ENCODE data around the gene TMOD2. TPM values are rescaled to one million over a fixed set of nuclear protein-coding genes. Genes with fewer than 3 reads are reported as not detected.

The TMOD2 gene
- 1 to 10 TPM; 3.7 to 3.9 (median 3.8) TPM for total RNA-seq

DNA sequence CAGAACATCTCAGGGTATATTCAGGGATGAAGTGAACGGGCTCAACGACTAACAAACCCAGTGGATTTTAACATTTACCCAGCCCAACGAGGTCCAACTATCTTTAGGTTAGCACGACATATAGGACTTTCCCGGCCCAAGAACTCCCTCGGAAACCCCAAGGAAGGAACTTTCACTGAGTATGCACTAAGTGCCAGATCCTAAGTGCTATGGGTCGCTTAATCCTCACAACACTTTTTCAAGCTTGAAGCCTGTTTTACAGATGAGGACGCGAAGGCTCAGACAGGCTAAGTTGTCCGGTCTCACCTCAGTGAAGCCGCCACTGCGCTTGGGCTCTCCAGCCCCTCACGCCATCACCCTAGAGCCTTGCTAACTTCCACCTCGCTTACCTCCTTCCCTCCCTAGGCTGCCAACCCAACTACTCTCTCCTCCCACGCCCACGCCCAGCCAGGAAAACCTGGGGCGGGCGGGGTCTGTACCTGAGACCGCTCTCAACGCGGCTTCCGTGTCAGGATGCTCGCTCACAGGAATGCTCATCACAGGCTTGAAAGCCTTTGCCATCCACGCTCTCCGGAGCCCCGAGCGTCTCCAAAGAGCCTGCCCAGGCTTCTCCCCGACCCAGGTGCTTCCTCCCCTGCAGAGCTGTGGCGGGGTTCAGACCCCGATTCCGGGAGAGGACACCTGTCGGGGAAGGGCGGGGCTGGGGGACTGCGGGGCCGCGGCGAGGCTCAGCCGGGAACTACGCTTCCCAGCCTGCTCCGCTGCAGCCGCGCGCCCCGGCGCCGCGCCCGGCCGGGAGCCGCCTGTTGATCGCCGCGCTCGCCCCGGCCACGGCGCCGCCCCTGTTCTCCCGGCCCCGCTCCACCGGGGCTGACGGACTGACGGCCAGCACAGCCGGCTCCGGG, at the start of gene TMOD2:
TSS of gene TMOD2 (plus strand) at position 806 of the 905 bp plus-strand sequence. CDS start 14,845 bp downstream, outside the sequence.
- H3K9me3 Mint-ChIP-seq, result no peaks in the 10 kb centered on the region
- ATAC-seq (peak; percentile 94 to 95), DNase-seq (peak; percentile 38)
- peaks cover 27% of the 10 kb centered on the region for H3K4me1 Mint-ChIP-seq (ENCODE audit: low read depth)
- peak within 1 kb of the TSS; percentile 87 for H3K4me3 Mint-ChIP-seq
- H3K27me3 Mint-ChIP-seq (ENCODE audit: low read depth), result peaks cover 3% of the 10 kb centered on the region
- peaks cover 2% of the 10 kb centered on the region for H3K36me3 Mint-ChIP-seq (ENCODE audit: insufficient read depth)

GRCh38 chr15:51702710-51703109, 48.7 kb upstream of the TMOD2 start:
- no peak overlapping the region for H3K4me3 Mint-ChIP-seq
- ATAC-seq (no peak), DNase-seq (no peak)
- no peaks in the 10 kb centered on the region for H3K4me1 Mint-ChIP-seq (ENCODE audit: low read depth)
- peaks cover 24% of the 10 kb centered on the region for H3K27me3 Mint-ChIP-seq (ENCODE audit: low read depth)
- no peaks in the 10 kb centered on the region for H3K36me3 Mint-ChIP-seq (ENCODE audit: insufficient read depth)
- H3K9me3 Mint-ChIP-seq, result no peaks in the 10 kb centered on the region

DNA sequence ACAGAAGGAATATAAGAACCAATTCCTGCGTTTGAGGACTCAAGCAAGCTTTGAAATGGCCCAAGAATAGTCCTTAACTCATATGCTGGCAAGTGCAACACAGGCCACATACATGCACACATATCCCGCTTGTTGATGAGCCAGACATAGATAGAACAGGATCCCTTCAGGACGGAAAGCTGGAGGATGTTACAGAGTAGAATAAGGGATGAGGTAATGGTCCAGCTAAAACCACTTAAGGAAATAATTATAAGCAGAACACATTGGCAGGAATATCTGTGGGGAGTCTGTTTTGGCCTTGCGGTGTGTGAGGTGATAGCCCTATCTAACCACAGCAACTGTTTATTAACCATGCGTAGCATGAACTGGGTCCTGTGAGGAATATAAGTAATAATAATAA, 45.1 kb upstream of the TMOD2 start:
- H3K9me3 Mint-ChIP-seq, result no peaks in the 10 kb centered on the region
- H3K36me3 Mint-ChIP-seq (ENCODE audit: insufficient read depth), result no peaks in the 10 kb centered on the region
- no peaks in the 10 kb centered on the region for H3K4me1 Mint-ChIP-seq (ENCODE audit: low read depth)
- ATAC-seq, result no peak
- H3K27me3 Mint-ChIP-seq (ENCODE audit: low read depth), result peaks cover 7% of the 10 kb centered on the region
- DNase-seq, result no peak
- H3K4me3 Mint-ChIP-seq, result no peak overlapping the region

DNA sequence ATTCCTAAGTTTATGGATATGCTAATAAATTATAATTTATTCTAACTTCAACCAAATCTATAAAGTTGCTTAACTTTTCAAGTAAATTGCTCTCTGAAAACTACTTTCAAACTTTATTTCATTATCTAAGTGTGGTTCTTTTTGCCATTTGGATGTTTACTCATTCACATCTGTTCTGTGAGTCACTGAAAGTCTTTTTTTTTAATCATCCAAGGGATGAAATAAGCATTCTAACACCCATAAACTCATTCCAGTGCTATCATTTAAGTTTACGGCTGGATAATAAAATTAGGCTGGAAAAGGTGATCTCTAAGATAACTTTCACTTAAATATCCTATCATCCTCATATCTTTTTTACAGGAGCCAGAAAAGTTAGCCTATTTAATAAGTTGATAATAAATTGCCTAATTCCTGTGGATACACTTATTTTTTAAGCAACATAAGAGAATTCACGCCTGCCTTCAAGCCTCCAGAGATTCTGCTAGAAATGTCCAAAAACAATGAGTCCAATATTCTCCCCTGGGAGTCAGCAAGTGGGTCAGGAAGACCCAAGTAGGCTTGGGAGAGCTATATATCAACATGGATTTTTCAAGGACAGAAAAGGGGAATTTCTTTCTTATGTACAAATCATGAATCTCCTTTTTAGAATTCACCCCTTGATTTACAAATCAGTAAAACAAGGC, 44.3 kb upstream of the TMOD2 start:
- Mint-ChIP-seq H3K4me1 (ENCODE audit: low read depth) (no peaks in the 10 kb centered on the region), H3K9me3 (no peaks in the 10 kb centered on the region), H3K36me3 (ENCODE audit: insufficient read depth) (no peaks in the 10 kb centered on the region), H3K27me3 (ENCODE audit: low read depth) (peaks cover 7% of the 10 kb centered on the region), H3K4me3 (no peak overlapping the region)
- no peak for DNase-seq
- ATAC-seq, result no peak

- ATAC-seq (no peak), DNase-seq (no peak)
- H3K9me3 Mint-ChIP-seq, result no peaks in the 10 kb centered on the region
- no peaks in the 10 kb centered on the region for H3K4me1 Mint-ChIP-seq (ENCODE audit: low read depth)
- no peak overlapping the region for H3K4me3 Mint-ChIP-seq
- peaks cover 7% of the 10 kb centered on the region for H3K27me3 Mint-ChIP-seq (ENCODE audit: low read depth)
- H3K36me3 Mint-ChIP-seq (ENCODE audit: insufficient read depth), result no peaks in the 10 kb centered on the region
These were observed 43.4 kb upstream of the TMOD2 start for GRCh38 chr15:51708013-51708412.

- no peak overlapping the region for H3K4me3 Mint-ChIP-seq
- DNase-seq, result no peak
- no peak for ATAC-seq
These were observed 42.4 kb upstream of the TMOD2 start for GRCh38 chr15:51709031-51709430.

DNA sequence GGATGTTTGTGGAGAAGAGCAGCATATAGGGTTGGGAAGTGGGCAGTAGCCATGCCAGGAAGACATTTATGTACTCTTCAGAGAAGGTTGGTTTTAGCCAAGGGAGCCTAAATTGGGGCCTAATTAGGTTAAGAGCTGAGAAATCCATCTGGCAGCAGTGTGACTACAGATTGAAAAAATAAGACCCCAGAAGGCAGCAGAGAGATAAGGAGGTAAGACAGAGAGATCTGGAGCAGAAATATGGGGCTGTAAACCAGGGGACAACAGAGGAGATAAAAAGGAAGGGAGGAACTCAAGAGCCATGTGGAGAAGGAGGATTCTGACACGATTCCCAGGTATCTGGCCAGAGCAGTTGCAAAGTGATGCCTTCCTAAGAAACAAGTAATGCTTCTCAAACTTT, 37.2 kb upstream of the TMOD2 start:
- no peak for ATAC-seq
- H3K9me3 Mint-ChIP-seq, result no peaks in the 10 kb centered on the region
- DNase-seq, result no peak
- H3K4me1 Mint-ChIP-seq (ENCODE audit: low read depth), result peaks cover 2% of the 10 kb centered on the region
- no peaks in the 10 kb centered on the region for H3K36me3 Mint-ChIP-seq (ENCODE audit: insufficient read depth)
- H3K4me3 Mint-ChIP-seq, result no peak overlapping the region
- no peaks in the 10 kb centered on the region for H3K27me3 Mint-ChIP-seq (ENCODE audit: low read depth)

More at GRCh38 chr15:51709031-51709430, 42.4 kb upstream of the TMOD2 start:
- H3K36me3 Mint-ChIP-seq (ENCODE audit: insufficient read depth), result no peaks in the 10 kb centered on the region
- no peaks in the 10 kb centered on the region for H3K9me3 Mint-ChIP-seq
- peaks cover 7% of the 10 kb centered on the region for H3K27me3 Mint-ChIP-seq (ENCODE audit: low read depth)
- H3K4me1 Mint-ChIP-seq (ENCODE audit: low read depth), result no peaks in the 10 kb centered on the region

DNA sequence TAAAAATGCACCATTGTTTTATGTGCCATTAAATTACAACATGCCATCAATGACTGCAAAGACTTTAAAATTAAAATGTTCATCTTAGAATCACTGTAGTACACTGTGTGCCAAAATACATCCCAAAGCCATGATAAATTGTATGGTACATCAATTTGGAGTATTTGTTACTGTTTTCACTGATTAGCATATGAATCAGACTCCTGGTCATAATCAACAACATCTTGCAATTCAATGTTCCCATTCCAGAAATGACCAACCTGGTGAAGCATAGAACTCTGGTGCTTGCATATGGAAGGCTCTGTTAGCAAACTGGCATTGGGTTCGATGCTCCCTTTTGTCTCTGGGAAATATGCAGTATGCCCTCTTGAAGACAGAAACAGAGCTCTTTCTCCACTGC, 36.5 kb upstream of the TMOD2 start:
- Mint-ChIP-seq H3K27me3 (ENCODE audit: low read depth) (no peaks in the 10 kb centered on the region), H3K4me1 (ENCODE audit: low read depth) (peaks cover 2% of the 10 kb centered on the region), H3K4me3 (no peak overlapping the region), H3K36me3 (ENCODE audit: insufficient read depth) (peaks cover under 1% of the 10 kb centered on the region), H3K9me3 (no peaks in the 10 kb centered on the region)
- no peak for DNase-seq
- no peak for ATAC-seq

DNA sequence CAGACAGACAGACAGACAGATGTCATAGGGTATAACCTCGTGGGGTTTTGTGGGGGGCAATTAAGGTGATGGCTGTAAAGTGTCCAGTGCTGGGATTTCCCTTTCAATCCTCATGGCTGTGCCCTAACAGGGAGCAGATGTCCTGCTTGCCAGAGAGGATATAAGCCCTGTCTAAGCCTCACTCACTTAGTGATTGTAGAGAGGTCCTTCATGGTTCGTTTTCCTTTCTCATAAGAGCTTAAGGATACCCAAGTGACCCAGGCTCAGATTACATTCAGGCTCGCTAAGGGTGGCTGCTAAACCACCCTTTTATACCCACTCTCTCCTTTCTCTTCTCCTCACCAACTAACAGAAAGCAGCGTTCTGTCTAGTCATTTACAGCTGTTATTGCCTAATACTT, 33.2 kb upstream of the TMOD2 start:
- H3K4me3 Mint-ChIP-seq, result no peak overlapping the region
- no peaks in the 10 kb centered on the region for H3K27me3 Mint-ChIP-seq (ENCODE audit: low read depth)
- DNase-seq (no peak), ATAC-seq (no peak)
- H3K36me3 Mint-ChIP-seq (ENCODE audit: insufficient read depth), result peaks cover 15% of the 10 kb centered on the region
- peaks cover 12% of the 10 kb centered on the region for H3K4me1 Mint-ChIP-seq (ENCODE audit: low read depth)
- no peaks in the 10 kb centered on the region for H3K9me3 Mint-ChIP-seq

- Mint-ChIP-seq H3K4me3 (no peak overlapping the region), H3K36me3 (ENCODE audit: insufficient read depth) (peaks cover 15% of the 10 kb centered on the region), H3K27me3 (ENCODE audit: low read depth) (no peaks in the 10 kb centered on the region), H3K4me1 (ENCODE audit: low read depth) (peaks cover 12% of the 10 kb centered on the region), H3K9me3 (no peaks in the 10 kb centered on the region)
- no peak for ATAC-seq
- no peak for DNase-seq
These were observed 32.7 kb upstream of the TMOD2 start for GRCh38 chr15:51718746-51719145.

DNA sequence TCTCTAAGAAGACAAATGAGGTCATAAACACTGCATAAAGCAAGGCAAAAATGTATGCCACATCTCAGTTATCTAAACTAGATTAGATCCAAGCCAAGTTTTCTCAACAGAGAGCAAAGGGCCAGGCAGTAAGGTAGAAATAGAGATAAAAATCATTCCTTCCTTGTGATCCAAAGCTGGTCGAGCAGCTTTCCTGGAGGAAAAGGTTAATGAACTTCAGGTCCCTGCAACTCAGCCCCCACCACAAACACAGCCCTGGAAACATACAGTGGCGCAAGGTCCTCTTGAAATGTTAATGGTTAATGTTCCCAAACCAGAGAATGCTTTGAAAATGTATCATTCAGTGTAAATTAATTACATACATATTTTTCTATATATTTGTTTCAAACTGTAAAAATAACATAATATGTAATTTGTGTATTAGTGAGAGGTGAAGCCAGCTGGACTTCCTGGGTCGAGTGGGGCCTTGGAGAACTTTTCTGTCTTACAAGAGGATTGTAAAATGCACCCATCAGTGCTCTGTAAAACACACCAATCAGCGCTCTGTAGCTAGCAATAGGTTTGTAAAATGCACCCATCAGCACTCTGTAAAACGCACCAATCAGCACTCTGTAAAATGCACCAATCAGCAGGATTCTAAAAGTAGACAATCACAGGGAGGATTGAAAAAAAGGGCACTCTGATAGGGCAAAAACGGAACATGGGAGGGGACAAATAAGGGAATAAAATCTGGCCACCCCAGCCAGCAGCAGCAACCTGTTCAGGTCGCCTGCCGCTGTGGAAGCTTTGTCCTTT, 31.0 kb upstream of the TMOD2 start:
- Mint-ChIP-seq H3K9me3 (no peaks in the 10 kb centered on the region), H3K4me1 (ENCODE audit: low read depth) (peaks cover 25% of the 10 kb centered on the region), H3K36me3 (ENCODE audit: insufficient read depth) (peaks cover 19% of the 10 kb centered on the region), H3K27me3 (ENCODE audit: low read depth) (no peaks in the 10 kb centered on the region), H3K4me3 (no peak overlapping the region)
- ATAC-seq (no peak), DNase-seq (no peak)

GRCh38 chr15:51721199-51721960, 30.0 kb upstream of the TMOD2 start:
- ATAC-seq (peak in 1 of 2 donors; percentile 52), DNase-seq (no peak)
- Mint-ChIP-seq H3K27me3 (ENCODE audit: low read depth) (no peaks in the 10 kb centered on the region), H3K9me3 (no peaks in the 10 kb centered on the region), H3K4me1 (ENCODE audit: low read depth) (peaks cover 30% of the 10 kb centered on the region), H3K36me3 (ENCODE audit: insufficient read depth) (peaks cover 19% of the 10 kb centered on the region), H3K4me3 (no peak overlapping the region)

DNA sequence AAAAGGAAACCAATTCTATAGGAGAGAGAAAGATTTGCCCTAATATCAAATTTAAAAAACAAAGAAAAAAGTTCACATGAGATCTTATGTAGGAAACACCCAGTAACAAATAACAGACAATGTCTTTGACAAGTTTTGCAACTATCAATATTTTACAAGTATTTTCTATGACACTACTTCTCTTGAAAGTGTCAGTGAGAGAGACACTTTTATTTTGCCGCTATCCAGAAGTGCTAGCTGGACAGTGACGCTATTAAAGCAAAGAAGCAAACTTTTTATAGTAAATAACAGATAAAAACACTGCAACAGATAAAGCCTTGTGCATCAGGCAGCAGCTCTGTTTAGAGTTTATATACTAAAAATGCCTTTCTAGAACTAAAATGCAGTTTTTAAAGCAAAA, 27.2 kb upstream of the TMOD2 start:
- H3K4me3 Mint-ChIP-seq, result no peak overlapping the region

DNA sequence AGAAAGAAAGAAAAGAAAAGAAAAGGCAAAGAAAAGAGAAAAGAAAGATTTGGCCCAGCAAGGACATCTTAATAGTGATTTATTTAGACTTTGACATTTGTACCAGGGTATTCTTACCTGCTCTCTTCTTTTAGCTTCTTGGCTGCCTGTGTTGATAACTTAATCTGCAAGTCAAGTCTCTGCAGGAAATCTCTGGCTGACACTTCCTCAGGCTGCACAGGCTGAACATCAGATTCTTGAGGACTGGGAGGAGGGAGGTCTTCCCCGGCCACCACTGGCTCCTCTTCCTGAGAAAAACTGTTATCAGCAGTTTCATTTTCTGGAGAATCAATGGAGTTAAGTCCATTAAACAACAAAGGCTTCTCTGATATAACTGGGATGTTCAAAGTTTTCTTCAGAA, 26.7 kb upstream of the TMOD2 start:
- Mint-ChIP-seq H3K36me3 (ENCODE audit: insufficient read depth) (peaks cover 27% of the 10 kb centered on the region), H3K4me1 (ENCODE audit: low read depth) (peaks cover 55% of the 10 kb centered on the region), H3K4me3 (no peak overlapping the region), H3K9me3 (no peaks in the 10 kb centered on the region), H3K27me3 (ENCODE audit: low read depth) (no peaks in the 10 kb centered on the region)
- ATAC-seq, result no peak
- no peak for DNase-seq

More for the DNA sequence above, 27.2 kb upstream of the TMOD2 start:
- H3K4me1 Mint-ChIP-seq (ENCODE audit: low read depth), result peaks cover 52% of the 10 kb centered on the region
- no peaks in the 10 kb centered on the region for H3K27me3 Mint-ChIP-seq (ENCODE audit: low read depth)
- H3K9me3 Mint-ChIP-seq, result no peaks in the 10 kb centered on the region
- DNase-seq (no peak), ATAC-seq (no peak)
- peaks cover 27% of the 10 kb centered on the region for H3K36me3 Mint-ChIP-seq (ENCODE audit: insufficient read depth)

All from activated T-cell treated with anti-CD3 and anti-CD28 coated beads, Interleukin-2, amount 50 U/mL, for 4 hours (primary cell).